ENCODE measurements around the gene PTH2.

PTH2 gene

DNA sequence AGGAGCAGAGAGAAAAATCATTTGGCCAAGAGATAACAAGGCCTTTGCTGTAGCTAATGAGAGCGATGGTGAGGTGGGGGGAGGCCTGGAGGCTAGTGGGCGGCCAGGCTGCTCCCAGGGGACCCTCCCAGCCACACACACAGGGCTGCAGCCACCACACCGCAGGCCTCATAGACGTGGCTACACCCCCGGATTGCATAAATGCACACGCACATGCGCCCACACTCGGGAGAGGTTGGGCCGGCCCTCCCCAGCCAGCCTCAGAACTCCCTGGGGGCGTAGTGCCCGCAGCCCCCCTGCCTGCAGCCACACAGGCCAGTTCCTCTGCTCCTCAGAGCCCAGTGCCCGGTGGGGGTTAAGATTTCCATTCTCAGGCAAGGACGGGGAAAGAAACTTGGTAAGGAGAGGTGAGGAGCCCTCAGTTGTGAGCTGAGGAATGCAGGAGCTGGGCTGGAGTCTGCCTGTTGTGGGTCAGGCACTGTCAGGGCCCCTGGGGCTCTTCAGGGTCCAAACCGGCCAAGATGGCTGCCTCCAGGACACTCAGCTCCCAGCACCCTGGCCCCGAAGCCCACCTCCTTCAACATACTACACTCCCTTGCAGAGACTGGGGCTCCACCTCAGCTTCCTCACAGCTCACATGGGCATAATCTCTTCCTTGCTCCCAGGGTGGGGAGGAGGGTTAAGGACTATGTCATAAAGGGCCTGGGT is 8.0 kb downstream of the PTH2 start:
- in situ Hi-C loops (cut with MboI; ENCODE audit: low sequenced_read_pairs) = no loop called here

DNA sequence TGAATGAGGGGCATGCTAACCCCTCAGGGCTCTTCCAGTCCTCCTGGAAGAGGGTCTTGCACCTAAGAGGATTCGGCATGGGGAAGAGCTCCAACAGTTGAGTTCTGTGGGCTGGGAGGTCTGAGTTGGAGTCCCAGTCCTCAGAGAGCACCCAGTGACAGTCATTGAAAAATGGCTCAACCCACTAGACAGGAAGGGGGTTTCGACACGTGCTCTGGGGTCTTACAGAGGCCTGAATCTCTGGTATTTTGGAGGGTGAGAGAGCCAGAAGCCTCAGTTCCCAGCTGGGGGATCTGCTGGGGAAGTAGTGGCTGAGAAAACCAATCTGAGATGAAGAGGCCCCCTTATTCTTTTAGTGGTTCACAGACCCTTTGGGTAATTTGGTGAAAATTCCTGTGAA is 9.0 kb downstream of the PTH2 start:
- in situ Hi-C loops (cut with MboI; ENCODE audit: low sequenced_read_pairs) = no loop called here

DNA sequence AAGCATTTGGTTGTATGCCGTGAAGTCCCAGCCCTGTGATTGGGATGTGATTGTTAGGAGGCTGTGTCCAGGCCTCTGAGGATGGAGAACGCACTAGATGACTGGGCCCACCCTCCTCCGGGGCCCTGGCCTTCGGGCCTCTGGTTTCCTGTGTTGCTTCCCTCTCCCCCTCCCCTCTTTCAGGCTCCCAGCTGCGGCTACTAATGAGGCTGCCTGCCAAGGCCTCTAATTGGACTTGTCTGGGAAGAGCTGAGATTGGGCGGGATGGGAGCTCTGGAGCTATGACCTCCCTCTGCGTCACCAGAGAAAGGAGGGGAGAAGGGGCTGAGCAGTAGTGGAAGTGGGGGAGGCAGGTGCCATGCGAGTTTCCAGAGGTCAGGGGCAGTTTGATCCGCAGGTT is 9.9 kb downstream of the PTH2 start:
- in situ Hi-C loops (cut with MboI; ENCODE audit: low sequenced_read_pairs) = no loop called here

DNA sequence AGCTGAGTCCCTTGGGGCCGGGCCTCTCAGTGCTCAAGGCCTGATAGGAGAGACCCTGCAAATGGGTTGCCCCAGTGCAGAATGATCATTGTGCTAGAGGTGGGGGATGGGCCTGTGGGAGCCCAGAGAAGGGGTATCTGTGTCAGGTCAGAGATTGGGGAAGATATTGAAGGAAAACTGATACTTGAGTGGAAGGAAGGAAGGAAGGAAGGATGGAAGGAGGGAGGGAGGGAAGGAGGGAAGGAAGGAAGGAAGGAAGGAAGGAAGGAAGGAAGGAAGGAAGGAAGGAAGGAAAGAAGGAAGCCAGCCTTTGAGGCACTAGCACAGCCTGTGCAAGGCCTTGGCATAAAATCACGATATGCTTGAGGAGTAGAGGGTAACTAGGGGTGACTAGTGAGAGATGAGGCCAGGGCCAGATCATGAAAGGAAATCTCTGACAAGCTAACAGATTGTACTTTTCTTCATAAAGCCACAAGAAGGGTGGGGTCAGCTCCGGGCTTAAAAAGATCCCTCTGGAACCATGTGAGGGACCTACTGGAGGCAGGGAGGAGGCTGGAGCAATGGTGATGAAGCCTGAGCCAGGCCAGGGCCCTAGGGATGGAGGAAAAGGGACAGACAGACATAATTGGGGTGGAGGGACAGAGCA is 11.4 kb downstream of the PTH2 start:
- in situ Hi-C loops (cut with MboI; ENCODE audit: low sequenced_read_pairs) = no loop called here

DNA sequence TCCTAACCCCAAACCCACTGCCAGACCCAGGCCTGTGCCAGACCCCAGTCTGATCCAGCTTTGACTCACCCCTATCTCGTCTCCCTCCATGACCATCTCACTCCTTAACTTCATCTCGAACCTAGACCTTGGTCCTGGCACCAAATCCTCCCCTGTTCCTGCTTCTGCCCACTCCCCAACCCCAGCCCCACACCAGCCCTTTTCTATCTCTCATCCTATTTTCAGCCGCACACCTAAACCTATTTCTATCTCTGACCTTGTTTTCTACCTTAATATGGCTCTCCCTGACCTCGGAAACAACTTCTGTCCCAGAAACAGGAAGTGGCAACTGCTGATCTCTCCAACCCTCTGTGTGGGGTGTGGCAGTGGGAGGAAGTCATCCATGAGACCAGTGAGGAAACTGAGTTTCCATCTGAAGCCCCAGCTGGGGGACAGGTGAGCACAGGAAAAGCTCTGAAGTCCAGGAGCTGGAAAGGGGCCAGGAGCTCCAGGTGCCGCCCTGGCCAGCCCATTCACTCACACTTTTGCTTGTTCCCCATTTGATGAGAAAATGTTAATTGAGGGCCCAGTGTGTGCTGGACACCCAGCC is 13.7 kb downstream of the PTH2 start:
- in situ Hi-C loops (cut with MboI; ENCODE audit: low sequenced_read_pairs) = no loop called here

GRCh38 chr19:49408816-49409440 is 14.3 kb downstream of the PTH2 start:
- in situ Hi-C loops (cut with MboI; ENCODE audit: low sequenced_read_pairs) = no loop called here

DNA sequence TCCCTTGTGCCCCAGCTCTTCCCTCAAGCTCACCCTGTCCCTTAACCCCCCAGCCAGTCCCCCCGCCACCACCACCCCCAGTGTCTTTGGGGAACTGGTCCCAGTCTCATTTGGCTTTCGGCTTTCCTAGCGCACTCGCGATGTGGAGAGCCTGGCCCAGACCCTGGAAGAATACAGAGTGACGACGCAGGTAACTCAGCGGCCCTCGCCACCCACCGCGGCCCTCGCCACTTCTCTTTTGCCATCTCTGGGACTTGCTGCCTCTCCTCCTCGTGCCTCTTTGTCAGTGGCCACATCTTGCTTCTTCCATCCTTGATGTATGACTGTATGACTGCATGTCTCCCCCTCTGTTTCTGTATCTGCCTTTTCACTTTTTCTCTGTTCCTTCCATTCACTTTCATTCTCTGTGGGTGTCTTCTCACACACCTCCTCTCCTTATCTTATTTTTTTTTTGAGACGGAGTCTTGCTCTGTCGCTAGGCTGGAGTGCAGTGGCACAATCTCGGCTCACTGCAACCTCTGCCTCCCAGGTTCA is 15.7 kb downstream of the PTH2 start:
- in situ Hi-C loops (cut with MboI; ENCODE audit: low sequenced_read_pairs) = no loop called here

DNA sequence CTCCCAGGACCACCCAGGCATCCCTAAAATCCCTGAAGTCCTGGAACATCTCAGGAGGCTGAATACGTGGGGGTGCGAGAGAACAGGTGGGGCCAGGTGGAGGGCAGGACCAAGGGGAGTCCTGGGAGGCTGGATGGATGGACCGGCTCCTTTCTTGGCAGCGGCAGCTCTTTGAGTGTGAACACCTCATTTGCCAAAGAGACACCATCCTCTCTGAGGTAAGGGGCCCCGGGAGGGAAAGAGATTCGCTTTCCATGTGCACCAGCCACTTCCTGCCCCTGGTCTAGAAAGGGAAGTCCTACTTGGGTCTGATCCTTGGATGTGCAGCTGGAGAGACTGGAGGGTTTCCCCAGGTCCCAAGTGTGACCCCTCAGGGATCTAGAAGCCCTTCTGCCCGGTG is 16.2 kb downstream of the PTH2 start:
- in situ Hi-C loops (cut with MboI; ENCODE audit: low sequenced_read_pairs) = no loop called here

DNA sequence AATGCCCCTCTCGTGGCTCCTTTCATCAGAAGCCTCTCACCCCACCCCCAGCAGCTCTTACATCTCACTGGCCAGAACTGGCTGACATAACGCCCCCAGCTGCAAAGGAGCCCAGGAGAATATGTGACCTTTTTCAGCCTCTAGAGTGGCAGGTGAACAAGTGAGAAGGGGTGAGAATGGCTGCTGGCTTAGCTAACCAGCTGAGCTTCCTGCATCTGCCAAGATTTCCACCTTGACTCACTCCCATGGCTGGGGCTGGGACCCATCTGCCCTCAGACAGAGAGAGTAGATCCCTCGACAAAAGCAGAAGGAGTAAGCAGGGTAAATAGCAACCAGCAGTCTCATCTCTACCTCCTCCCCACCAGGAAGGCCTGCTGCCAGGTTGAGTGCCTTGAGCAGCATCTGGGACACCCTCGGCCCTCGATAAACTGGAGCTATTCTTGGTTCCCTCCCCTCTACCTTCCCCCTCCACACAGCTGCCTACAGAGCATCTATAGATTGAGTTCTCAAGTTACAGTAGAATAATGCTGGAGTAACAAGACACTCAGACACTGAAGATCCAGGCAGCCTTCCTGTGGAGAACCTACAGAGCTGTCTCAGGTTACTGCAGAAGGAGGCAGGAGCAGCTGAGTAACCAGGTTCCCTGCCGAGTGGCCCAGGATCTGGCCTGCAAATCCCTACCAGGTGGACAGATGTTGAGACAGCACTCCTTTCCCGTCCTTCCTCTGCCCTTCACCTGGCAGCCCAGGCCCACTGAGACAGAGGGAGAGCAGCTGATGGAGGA is 19.6 kb downstream of the PTH2 start:
- in situ Hi-C loops (cut with MboI; ENCODE audit: low sequenced_read_pairs) = no loop called here

DNA sequence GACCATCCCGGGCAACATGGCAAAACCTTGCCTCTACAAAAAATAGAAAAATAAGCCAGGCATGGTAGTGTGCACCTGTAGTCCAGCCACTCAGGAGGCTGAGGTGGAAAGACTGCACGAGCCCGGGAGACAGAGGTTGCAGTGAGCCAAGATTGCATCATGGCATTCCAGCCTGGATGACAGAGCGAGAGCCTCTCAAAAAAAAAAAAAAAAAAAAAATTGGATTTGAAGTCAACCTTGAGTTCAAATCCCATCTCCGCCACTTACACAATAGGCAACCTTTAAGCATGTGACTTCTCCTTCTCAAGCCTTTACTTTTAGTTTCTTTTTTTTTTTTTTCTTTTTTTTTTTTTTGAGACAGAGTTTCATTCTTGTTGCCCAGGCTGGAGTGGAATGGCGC is 23.2 kb downstream of the PTH2 start:
- in situ Hi-C loops (cut with MboI; ENCODE audit: low sequenced_read_pairs) = no loop called here

- in situ Hi-C loops (cut with MboI; ENCODE audit: low sequenced_read_pairs) = no loop called here
Measured at GRCh38 chr19:49398931-49399330, 24.3 kb downstream of the PTH2 start.

GRCh38 chr19:49398001-49398615 is 25.1 kb downstream of the PTH2 start:
- in situ Hi-C loops (cut with MboI; ENCODE audit: low sequenced_read_pairs) = no loop called here

DNA sequence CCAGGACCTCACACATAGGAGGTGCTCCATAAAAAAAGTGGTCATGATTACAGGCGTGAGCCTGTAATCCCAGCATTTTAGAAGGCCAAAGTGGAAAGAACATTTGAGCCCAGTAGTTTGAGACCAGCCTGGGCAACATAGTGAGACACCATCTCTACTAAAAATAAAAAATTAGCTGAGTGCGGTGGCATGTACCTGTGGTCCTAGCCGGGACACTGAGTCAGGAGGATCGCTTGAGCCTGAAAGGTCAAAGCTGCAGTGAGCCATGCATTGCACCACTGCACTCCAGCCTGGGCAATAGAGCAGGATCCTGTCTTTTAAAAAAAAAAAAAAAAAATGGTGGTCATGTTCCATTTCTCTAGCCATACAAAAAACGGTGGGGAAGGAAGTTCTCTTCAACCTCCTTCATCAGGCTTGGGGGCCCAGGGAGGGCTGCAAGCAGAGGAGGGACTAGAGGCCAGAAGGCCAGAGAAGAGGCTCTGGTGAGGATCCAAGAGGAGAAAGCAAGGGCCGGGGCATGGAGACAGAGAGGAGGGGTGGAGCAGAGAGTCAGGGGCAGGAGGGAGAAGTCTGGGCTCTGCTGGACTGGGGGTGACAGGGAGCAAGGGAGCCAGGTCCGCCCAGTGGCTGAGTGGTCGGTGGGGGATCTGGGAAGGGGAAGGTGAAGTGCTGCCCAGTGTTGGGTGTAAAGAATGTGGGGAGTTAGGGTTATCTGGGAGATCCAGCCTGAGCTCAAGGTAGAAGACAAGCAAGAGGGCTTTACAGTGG is 26.3 kb downstream of the PTH2 start:
- in situ Hi-C loops (cut with MboI; ENCODE audit: low sequenced_read_pairs) = no loop called here

DNA sequence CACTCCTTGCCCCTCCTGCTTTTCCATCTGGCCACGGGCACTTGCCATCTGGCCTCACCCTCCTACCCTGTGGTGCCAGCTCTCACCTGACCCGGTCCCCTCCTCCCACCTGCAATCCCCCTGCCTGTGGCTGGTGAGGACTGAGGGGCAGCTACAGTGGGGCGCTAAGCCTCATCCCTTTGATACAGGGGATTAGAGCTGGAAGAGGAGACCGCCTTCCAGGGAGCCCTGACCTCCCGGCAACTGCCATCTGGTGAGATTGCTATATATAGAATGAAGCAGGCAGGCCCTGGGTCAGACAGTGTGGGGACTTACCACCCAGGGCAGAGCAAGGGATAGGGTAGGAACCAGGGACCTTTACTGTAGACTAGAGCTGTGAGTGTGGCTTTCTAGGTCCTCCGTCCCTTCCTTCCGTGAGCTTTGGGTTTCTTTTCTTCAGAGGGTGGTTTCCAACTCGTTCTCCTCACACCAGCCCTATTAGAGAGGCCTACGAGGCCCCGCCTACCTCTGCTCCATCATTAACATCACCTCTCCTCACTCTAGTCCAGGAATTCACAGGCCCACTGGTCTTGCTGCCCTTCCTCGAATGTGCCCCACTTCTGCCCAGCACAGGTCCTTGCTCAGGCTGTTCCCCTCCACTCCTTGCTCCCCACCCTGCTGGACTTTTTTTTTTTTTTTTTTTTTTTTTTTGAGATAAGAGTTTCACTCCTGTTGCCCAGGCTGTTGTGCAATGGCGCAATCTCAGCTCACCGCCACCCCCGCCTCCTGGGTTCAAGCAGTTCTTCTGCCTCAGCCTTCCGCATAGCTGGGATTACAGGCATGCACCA is 27.4 kb downstream of the PTH2 start:
- in situ Hi-C loops (cut with MboI; ENCODE audit: low sequenced_read_pairs) = no loop called here

GRCh38 chr19:49393881-49394280 is 29.4 kb downstream of the PTH2 start:
- in situ Hi-C loops (cut with MboI; ENCODE audit: low sequenced_read_pairs) = loop anchor here (5.0 kb wide), 1 partner anchor 33 kb away; the partner anchor contains the start of gene GFY

GRCh38 chr19:49391581-49392399 is 31.5 kb downstream of the PTH2 start:
- in situ Hi-C loops (cut with MboI; ENCODE audit: low sequenced_read_pairs) = loop anchor here (5.0 kb wide), 1 partner anchor 36 kb away; the partner anchor contains the start of gene GFY

DNA sequence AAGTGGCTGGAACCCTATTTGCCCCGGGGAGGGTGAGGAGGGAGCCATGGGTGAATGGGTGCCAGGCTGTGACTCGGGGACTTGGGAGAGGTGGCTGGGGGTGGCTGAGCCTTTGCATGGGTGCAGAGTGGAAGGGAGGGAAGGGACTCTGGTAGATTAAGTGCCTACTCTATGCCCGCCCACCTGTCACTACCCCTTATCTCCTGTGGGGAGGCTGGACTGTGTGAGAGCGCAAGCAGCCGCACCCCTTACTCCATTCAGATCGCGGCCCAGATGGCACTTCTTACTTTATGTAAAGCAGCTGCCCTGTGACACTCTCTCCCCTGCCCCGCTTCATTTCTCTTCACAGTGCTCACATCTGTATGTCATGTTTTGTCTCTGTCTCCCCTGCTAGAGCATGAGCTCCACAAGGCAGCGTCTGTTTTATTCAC is 32.3 kb downstream of the PTH2 start:
- in situ Hi-C loops (cut with MboI; ENCODE audit: low sequenced_read_pairs) = loop anchor here (5.0 kb wide), 1 partner anchor 36 kb away; the partner anchor contains the start of gene GFY

Data from HL-60/S4 (cell line).